HFF-Myc (cell line): Measurements from ENCODE around the gene USP35.
"Not testable (repeated sequence)": the region's sequence is repeated elsewhere in the genome, so short reads cannot be mapped to it uniquely, and the experiment has no call there.

Experiments used
- DNase-seq: peaks from one replicate; pipeline ENCODE4 v3.0.0-alpha.2; 2011; ENCODE audit warnings: low read depth; ENCODE audit errors: extremely low read depth
- H3K4me3 ChIP-seq: replicated peaks from 2 replicates; pipeline ENCODE4 v1.5.1; 2011; ENCODE audit warnings: low read depth, mild to moderate bottlenecking, control low read depth, low read length
- TF ChIP-seq, protein P1 (sequence below): IDR thresholded peaks from 2 replicates; pipeline ENCODE4 v1.5.1; 2012; ENCODE audit warnings: mild to moderate bottlenecking, low read depth, low read length, control low read depth; ENCODE audit errors: missing control alignments

USP35 gene

DNA sequence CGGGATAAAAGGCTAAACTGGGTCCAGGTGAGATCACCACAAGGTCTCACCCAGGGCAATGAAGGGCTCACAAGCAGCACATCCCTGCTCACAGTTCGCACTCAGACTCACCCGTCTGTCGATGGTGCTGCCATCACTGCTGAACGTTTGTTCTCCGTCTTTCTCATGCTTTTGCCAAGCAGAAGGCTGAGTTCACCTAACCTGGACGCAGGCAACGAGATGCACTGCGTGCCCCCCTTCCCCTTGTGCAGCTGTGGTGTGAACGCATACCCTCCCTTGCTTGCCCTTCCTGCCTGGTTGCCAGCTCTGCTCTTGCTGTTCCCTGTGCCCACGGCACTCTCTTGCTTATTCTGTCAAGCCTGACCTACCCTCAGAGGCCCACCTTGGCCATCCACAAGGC is 18.3 kb upstream of the USP35 start:
- TF ChIP-seq, protein P1, sequence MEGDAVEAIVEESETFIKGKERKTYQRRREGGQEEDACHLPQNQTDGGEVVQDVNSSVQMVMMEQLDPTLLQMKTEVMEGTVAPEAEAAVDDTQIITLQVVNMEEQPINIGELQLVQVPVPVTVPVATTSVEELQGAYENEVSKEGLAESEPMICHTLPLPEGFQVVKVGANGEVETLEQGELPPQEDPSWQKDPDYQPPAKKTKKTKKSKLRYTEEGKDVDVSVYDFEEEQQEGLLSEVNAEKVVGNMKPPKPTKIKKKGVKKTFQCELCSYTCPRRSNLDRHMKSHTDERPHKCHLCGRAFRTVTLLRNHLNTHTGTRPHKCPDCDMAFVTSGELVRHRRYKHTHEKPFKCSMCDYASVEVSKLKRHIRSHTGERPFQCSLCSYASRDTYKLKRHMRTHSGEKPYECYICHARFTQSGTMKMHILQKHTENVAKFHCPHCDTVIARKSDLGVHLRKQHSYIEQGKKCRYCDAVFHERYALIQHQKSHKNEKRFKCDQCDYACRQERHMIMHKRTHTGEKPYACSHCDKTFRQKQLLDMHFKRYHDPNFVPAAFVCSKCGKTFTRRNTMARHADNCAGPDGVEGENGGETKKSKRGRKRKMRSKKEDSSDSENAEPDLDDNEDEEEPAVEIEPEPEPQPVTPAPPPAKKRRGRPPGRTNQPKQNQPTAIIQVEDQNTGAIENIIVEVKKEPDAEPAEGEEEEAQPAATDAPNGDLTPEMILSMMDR: no peak
- DNase-seq: no peak
- no peak overlapping the region for H3K4me3 ChIP-seq

DNA sequence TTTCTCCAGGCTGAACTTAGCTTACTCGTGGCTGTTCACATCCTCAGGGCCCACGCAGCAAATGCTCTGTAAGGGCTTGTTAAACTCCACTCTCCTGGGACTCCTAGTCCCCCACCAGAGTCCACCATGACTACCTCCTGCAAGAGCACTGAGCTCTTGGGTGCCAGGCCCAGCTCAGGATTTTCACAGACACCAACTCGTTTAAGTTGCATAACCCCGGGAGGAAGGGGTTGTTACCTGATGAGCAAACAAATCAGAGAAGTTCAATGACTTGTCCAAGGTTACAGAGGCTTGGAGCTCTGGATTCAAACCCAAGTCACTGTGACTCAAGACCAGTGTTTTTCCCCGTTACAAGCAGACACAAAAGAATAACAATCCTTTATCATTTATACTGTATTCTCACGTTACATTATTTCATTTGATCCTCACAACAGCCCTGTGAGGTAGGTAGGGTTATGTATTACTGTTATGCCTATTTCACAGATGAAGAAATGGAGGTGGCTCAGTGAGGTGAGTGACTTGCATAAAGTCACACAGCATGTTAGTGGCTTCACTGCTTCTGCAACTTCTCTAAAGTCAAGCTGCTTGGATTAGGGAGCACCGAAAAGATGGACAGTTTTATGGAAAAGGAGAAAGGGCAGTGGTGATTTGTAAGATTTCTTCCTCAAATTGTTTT is 17.7 kb upstream of the USP35 start:
- TF ChIP-seq, protein P1: no peak
- no peak overlapping the region for H3K4me3 ChIP-seq
- no peak for DNase-seq

DNA sequence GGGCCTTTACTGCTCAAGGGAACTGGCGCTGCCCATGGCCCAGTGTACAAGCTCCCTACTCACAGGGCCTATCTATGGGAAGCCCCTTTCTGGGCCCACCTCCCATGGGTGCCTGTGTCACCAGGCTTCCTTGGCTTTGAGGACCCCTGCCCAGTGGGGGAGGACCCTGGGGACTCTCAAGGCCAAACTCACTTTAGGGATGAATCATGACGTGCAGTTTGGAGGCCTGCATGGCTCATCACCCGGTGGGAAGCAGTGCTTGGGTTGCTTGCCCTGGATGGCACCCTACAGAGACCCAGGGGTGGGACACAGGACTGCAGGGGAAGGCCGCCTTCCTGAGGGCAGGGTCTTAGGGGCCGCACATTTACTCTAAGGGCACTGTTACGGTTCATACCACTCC is 16.8 kb upstream of the USP35 start:
- TF ChIP-seq, protein P1: no peak
- no peak for DNase-seq
- no peak overlapping the region for H3K4me3 ChIP-seq

DNA sequence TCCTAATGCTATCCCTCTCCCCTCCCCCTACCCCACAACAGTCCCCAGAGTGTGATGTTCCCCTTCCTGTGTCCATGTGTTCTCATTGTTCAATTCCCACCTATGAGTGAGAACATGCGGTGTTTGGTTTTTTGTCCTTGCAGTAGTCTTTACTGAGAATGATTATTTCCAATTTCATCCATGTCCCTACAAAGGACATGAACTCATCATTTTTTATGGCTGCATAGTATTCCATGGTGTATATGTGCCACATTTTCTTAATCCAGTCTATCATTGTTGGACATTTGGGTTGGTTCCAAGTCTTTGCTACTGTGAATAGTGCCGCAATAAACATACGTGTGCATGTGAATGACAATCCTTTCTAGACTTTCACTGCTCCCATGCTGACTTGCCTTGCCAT is 12.9 kb upstream of the USP35 start:
- not testable (repeated sequence) for DNase-seq, H3K4me3 ChIP-seq

DNA sequence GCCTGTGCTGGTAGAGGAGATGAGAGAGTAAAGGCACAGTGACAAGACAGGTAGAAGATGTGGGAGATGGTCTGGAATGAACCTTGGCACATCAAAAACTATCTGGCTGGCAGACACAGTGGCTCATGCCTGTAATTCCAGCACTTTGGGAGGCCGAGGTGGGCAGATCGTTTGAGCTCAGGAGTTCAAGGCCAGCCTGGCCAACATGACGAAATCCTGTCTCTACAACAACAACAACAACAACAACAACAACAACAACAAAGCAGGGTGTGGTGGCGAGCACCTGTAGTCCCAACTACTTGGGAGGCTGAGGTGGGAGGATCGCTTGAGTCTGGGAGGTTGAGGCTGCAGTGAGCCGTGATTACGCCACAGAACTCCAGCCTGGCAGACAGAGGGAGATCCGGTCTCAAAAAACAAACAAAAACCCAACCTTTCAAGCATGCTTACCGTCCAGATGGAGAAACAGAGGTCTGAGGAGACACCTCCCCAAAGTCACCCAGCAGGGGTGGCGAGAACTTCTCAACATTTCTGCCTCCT is 12.0 kb upstream of the USP35 start:
- TF ChIP-seq, protein P1: no peak
- H3K4me3 ChIP-seq: no peak overlapping the region
- DNase-seq: no peak

DNA sequence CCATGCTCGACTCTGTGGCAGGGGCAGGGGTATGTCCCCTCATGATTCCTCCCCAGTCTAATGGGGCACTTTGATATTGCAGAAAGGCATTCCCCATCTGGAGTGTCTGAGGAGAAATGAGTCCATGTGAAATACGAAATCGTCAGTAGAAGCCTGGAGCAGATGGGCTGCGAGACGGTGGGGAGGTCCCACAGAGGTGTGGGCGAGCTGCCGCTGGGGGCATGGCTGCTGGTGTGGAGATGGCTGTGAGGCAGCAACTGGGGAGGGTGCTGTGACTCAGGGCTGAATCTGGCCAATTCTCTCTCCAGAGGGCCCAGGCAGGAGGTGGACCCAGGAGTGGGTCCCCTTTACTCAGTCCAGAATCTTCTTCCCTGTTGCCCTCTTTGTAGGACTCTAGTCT is 11.5 kb upstream of the USP35 start:
- no peak overlapping the region for H3K4me3 ChIP-seq
- TF ChIP-seq, protein P1: no peak
- DNase-seq: no peak

DNA sequence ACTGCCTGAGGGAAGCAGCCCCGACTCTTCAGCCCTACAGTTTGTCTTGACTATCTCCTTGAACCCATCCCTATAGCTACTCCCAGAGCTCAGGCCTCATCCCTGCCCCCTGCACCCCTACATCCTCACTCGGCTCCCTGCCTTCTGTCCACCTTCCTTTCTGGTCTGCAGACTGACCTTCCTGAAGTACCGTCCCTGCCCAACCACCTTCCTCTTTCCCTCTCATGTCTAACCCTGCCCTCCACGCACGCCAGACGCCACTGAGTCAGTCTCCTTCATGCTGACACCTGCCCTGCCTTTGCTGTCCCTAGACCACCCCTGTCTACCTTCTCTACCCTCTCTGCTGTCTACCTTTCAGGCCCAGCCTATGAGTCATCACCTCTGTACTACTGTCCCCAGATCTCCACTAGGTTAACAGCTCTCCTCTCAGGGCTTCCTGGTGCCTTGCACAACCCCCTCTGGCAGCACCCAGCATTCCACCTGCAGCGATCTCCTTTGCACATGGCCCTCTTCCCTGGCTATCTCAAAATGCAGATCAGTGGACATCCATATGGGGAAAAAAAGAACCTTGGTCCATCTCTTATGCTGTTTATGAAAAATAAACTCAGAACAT is 9.2 kb upstream of the USP35 start:
- TF ChIP-seq, protein P1: no peak
- H3K4me3 ChIP-seq: no peak overlapping the region
- DNase-seq: no peak
